Upper lobe of left lung (tissue), 6 donors: ENCODE data around the gene CEP128. TPM values are rescaled to one million over a fixed set of nuclear protein-coding genes. Genes with fewer than 3 reads are reported as not detected.

Experiments used
- ATAC-seq, 2 donors: fragments of 200-7000 bp; cut with Tn5 transposase; one replicate each; pipeline ENCODE4 v1.9.1; 2022; ENCODE audit warnings: mild to moderate bottlenecking in 2 of 2, moderate library complexity in 2 of 2; ENCODE audit not compliant: low FRiP score in 2 of 2
- DNase-seq, 2 donors: peaks; one replicate each; pipeline ENCODE4 v3.0.0-alpha.2; 2019 to 2020
- H3K27ac ChIP-seq, 4 donors: fragments of 200-600 bp; sonication (generic); one replicate each; pipeline ENCODE4 v1.5.1; 2016 to 2019
- H3K27me3 ChIP-seq, 4 donors: fragments of 200-600 bp; sonication (generic); one replicate each; pipeline ENCODE4 v1.5.1; 2017 to 2019
- H3K36me3 ChIP-seq, 4 donors: fragments of 200-600 bp; sonication (generic); one replicate each; pipeline ENCODE4 v1.5.1; 2016 to 2019
- H3K4me1 ChIP-seq, 4 donors: fragments of 200-600 bp; sonication (generic); one replicate each; pipeline ENCODE4 v1.5.1; 2018 to 2019
- H3K4me3 ChIP-seq, 4 donors: fragments of 200-600 bp; sonication (generic); one replicate each; pipeline ENCODE4 v1.5.1; 2017 to 2019; ENCODE audit warnings: mild to moderate bottlenecking in 2 of 4, moderate library complexity in 1 of 4
- H3K9me3 ChIP-seq, 4 donors: fragments of 200-600 bp; sonication (generic); one replicate each; pipeline ENCODE4 v1.5.1; 2018 to 2019
- EP300 ChIP-seq, 4 donors: sonication (generic); formaldehyde crosslinking; IDR thresholded peaks; one replicate each; pipeline ENCODE4 v1.5.1; 2017; ENCODE audit warnings: antibody characterized with exemption in 4 of 4, control low read depth in 2 of 4
- POLR2A ChIP-seq, 4 donors: fragments of 450-650 bp; IDR thresholded peaks; one replicate each; pipeline ENCODE4 v1.5.1; 2016 to 2017; ENCODE audit warnings: antibody characterized with exemption in 4 of 4, mild to moderate bottlenecking in 2 of 4
- POLR2AphosphoS5 ChIP-seq, 2 donors: sonication (generic); formaldehyde crosslinking; IDR thresholded peaks; one replicate each; pipeline ENCODE4 v1.5.1; 2017; ENCODE audit warnings: antibody characterized with exemption in 2 of 2
- WGBS, 2 donors: methylation state at CpG; one replicate each; pipeline ENCODE4 v1.1.5; 2017 to 2018; 5-methylcytosine and 5-hydroxymethylcytosine counted together
- total RNA-seq, 6 donors: library from RNA; depleted of rRNA in 4 of 6; stranded (reverse); fragments of >200 nt in 4 of 6; gene quantifications; one replicate each; pipeline versions ENCODE4 v1.1.0 to v1.2.1, GENCODE V29; 2016 to 2021
- TF ChIP-seq, protein P1 (sequence below), 6 experiments: fragments of 450-650 bp in 4 of 6; fragments of 200-600 bp in 2 of 6; sonication (generic) in 2 of 6; IDR thresholded peaks; one replicate each; pipeline ENCODE4 v1.5.1; 2016 to 2019; ENCODE audit warnings: antibody characterized with exemption in 6 of 6
- donor health status: DM: no; HTN: no; CAD: no; lungs with moderate emphysema.
- donor health status: DM: no; HTN: yes; CAD: no; lungs with severe emphysema.

Gene CEP128
- total RNA-seq, 6 donors from 2014 or later, result 5.7 to 31.7 (median 7.5) TPM

DNA sequence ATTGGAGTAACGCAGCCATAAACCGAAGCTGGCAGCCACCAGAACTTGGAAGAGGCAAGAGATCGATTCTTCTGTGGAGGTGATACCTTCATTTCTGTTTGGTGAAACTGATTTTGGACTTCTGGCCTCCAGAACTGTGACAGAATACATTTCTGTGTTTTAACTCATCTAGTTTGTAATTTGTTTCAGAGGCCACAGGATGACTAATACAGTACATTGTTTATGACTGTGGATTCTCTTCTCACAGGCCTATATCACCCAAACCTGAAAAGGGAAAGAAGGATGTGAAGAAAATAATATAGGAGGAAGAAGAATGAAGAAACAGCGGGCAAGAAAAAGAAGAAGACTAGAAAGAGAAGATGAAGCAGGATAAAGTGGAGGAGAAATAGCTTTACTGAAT lies 466.5 kb downstream of the CEP128 start:
- Histone ChIP-seq H3K36me3 (no peaks in the 10 kb centered on the region), H3K9me3 (peaks cover 0 to 16% (median 0%) of the 10 kb centered on the region in 4 donors), H3K4me1 (no peaks in the 10 kb centered on the region), H3K27me3 (no peaks in the 10 kb centered on the region), H3K4me3 (no peak overlapping the region), H3K27ac (no peak overlapping the region)
- WGBS, 2 donors, result 91 to 92% methylated on average over 4 of the region's 4 CpGs
- ATAC-seq (no peak), DNase-seq (no peak)
- TF ChIP-seq, protein P1, sequence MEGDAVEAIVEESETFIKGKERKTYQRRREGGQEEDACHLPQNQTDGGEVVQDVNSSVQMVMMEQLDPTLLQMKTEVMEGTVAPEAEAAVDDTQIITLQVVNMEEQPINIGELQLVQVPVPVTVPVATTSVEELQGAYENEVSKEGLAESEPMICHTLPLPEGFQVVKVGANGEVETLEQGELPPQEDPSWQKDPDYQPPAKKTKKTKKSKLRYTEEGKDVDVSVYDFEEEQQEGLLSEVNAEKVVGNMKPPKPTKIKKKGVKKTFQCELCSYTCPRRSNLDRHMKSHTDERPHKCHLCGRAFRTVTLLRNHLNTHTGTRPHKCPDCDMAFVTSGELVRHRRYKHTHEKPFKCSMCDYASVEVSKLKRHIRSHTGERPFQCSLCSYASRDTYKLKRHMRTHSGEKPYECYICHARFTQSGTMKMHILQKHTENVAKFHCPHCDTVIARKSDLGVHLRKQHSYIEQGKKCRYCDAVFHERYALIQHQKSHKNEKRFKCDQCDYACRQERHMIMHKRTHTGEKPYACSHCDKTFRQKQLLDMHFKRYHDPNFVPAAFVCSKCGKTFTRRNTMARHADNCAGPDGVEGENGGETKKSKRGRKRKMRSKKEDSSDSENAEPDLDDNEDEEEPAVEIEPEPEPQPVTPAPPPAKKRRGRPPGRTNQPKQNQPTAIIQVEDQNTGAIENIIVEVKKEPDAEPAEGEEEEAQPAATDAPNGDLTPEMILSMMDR (IDR thresholded peaks at IDR 0.05), result no peak
- no peak for TF ChIP-seq POLR2A (IDR thresholded peaks at IDR 0.05)
- TF ChIP-seq POLR2AphosphoS5 (IDR thresholded peaks at IDR 0.05), result no peak
- TF ChIP-seq EP300 (IDR thresholded peaks at IDR 0.05), result no peak

DNA sequence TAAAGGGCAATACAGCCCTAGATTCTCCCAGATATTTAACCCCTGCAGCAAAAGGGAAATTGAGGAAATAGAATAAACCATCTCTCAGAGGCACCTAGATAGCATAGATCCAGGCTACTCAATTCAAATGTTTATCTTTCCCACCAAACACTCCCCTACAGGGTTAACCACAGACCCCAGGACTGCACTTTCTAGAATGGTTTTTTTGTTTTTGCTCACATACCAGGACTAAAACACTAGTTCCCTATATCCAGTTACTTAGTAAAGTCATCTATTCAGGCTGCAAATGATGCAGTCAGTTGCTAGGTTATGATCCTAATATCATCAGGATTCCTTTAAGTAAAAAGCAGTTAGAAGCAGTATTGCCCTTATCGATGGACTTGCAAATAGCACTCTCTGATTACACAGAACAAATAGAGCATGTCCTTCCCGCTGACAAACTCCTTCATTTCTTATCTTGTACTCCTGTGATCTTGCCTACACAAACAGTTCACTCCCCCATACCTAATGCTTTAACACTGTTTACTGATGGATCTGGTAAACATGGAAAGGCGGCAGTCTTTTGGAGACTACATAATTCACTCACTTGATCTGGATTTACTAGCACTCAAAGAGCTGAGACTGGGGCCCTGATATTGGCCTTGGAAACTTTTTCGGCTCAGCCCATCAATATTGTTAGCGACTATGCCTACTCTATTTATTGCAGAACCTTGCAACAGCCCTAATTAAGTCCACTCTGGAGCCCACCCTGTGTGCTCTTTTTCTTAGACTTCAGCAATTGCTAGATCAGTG lies 473.0 kb downstream of the CEP128 start:
- Histone ChIP-seq H3K4me3 (no peak overlapping the region), H3K9me3 (peaks cover 0 to 14% (median 0%) of the 10 kb centered on the region in 4 donors), H3K4me1 (no peaks in the 10 kb centered on the region), H3K27ac (no peak overlapping the region), H3K36me3 (no peaks in the 10 kb centered on the region), H3K27me3 (no peaks in the 10 kb centered on the region)
- no peak for TF ChIP-seq EP300 (IDR thresholded peaks at IDR 0.05)
- TF ChIP-seq, protein P1 (IDR thresholded peaks at IDR 0.05), result no peak
- no peak for TF ChIP-seq POLR2A (IDR thresholded peaks at IDR 0.05)
- TF ChIP-seq POLR2AphosphoS5 (IDR thresholded peaks at IDR 0.05), result no peak
- WGBS, 2 donors, result 55 to 58% methylated on average over 5 of the region's 5 CpGs
- DNase-seq, result no peak
- ATAC-seq, result no peak

DNA sequence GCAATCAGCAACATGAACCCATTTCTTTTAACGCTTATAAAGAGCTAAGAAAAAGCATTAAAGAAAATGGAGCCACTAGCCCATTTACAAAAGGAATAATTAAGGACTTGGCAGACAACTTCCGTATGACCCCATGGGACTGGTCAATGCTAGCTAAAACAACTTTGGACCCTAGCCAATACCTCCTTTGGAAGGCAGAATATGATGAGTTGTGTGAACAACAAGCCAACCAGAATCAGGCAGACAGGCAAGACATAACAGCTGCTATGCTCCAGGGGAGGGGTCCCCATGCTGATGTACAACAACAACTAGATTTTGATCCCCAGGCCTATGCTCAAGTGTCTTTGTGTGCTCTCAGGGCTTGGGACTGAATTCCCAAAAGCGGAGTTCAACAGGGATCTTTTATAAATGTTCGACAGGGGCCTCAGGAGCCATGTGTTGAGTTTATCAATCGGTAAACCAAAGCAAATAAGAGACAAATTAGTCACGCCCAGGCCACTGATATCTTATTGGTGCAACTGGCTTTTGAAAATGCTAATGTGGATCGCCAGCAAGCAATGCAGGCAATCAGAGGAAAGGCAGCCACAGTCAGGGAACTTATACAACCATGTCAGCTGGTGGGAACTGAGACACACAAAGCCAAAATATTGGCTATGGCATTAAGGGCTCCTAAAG lies 475.9 kb downstream of the CEP128 start:
- ATAC-seq (no peak), DNase-seq (no peak)
- Histone ChIP-seq H3K9me3 (no peaks in the 10 kb centered on the region), H3K36me3 (no peaks in the 10 kb centered on the region), H3K4me1 (no peaks in the 10 kb centered on the region), H3K27ac (no peak overlapping the region), H3K27me3 (no peaks in the 10 kb centered on the region), H3K4me3 (no peak overlapping the region)
- TF ChIP-seq, protein P1 (IDR thresholded peaks at IDR 0.05), result no peak
- no peak for TF ChIP-seq POLR2AphosphoS5 (IDR thresholded peaks at IDR 0.05)
- no peak for TF ChIP-seq EP300 (IDR thresholded peaks at IDR 0.05)
- TF ChIP-seq POLR2A (IDR thresholded peaks at IDR 0.05), result no peak
- 83 to 94% methylated on average over 7 of the region's 7 CpGs for WGBS, 2 donors

DNA sequence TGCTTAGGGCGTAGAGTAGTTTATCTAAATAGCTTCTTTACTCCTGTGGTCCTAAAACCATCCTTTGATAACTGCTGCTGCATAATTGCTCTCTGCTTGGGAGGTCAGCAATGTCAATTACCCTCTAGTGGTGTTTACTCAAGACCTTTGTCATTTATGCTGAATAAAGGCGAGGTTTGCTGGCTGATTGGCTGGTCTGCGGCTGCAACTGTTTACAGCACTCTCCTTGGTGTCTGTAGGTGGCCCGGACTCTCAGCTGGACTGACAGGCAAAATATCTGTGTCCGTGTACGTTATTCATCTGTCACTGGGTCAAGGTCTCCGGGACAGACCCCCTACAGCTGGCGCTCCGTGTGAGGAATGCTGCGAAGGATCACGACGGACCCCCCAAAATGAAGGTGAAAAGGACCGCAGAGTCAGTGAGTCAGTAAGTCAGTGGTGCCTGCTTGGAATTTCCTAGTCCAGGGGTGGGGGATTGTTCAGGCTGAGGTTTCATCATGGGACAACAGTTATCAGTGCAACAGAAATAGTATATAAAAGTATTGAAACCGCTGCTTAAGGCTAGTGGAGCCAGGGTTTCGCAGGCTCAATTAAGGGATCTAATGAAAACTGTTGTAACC lies 476.9 kb downstream of the CEP128 start:
- no peak for ATAC-seq
- WGBS, 2 donors, result 82 to 83% methylated on average over 14 to 15 of the region's 15 CpGs
- TF ChIP-seq POLR2AphosphoS5 (IDR thresholded peaks at IDR 0.05) (no peak), POLR2A (IDR thresholded peaks at IDR 0.05) (no peak), EP300 (IDR thresholded peaks at IDR 0.05) (no peak)
- TF ChIP-seq, protein P1 (IDR thresholded peaks at IDR 0.05), result no peak
- Histone ChIP-seq H3K27me3 (no peaks in the 10 kb centered on the region), H3K9me3 (no peaks in the 10 kb centered on the region), H3K4me1 (no peaks in the 10 kb centered on the region), H3K36me3 (no peaks in the 10 kb centered on the region), H3K4me3 (no peak overlapping the region), H3K27ac (no peak overlapping the region)
- DNase-seq, result no peak
